Measurements from ENCODE around the gene PRAMEF4. TPM values are rescaled to one million over a fixed set of nuclear protein-coding genes. Genes with fewer than 3 reads are reported as not detected.
"Not testable (repeated sequence)": the region's sequence is repeated elsewhere in the genome, so short reads cannot be mapped to it uniquely, and the experiment has no call there.

Gene PRAMEF4
- not detected for polyA plus RNA-seq (2012; ENCODE audit: insufficient read depth, insufficient read length, low read depth)

DNA sequence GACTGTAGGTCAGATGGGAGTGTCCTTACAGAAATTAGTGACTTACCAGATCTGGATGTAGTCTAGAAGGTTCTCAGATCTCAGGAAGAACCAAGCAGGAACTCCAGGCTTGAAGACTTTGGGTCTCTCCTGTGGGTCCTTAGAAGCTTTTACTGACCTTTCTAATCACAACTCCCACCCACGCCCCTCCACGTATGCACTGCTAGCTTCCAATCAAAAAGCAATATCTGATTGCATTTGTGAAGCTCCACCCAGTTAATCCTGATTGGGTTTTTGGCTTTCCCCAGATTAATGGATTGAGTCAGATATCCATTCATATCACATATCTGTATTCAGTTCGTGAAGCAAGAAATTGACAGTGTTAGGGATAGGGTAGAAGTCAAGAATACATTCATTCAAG, at the start of gene PRAMEF4:
Gene PRAMEF4 (minus strand): TSS at position 101 of the 400 bp plus-strand sequence. CDS start 2,807 bp downstream, outside the sequence.
- H3K4me1 ChIP-seq; H3K36me3 ChIP-seq; H3K9me3 ChIP-seq; H3K27me3 ChIP-seq; H3K4me3 ChIP-seq (ENCODE audit: low read depth, low read length); DNase-seq: not testable (repeated sequence)

DNA sequence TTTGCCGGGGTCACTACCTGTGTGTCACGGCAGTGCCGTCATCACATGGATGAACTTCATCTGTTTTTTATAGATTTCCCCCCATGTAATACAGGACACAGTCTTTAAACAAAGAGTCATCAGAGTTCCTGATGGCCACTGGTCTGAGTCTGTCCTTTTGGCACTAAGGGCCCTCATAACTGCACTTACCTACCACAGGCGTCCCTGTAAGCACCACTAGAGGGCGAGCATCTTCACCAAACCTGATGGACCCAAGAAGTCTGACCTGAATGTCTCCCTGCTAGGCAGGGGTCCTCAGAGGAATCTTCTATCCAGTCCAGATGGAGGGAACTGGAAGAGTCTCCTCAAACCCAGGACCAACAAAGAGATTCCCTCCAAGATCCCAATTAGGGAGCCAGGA, 38.4 kb upstream of the PRAMEF4 start:
- not testable (repeated sequence) for H3K4me1 ChIP-seq; H3K9me3 ChIP-seq; H3K4me3 ChIP-seq (ENCODE audit: low read depth, low read length); H3K27me3 ChIP-seq; H3K36me3 ChIP-seq; DNase-seq

DNA sequence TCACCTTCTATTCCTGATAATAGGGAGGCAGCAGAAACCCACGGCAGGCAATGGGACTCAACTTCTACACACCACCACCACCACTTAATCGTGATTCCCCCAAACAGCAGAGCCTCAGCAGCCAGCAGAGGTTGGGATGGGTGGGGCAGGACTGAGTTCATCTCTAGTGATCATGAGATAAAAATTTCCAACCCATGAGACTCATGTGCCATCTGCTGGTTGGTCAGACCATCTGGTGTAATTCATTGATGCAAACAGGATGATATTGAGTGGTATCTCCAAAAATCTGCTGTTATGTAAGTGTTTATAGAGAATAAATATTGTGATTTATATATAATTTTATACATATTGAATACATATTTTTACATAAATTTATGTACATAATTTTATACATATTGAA, 35.7 kb upstream of the PRAMEF4 start:
- H3K9me3 ChIP-seq; DNase-seq; H3K4me3 ChIP-seq (ENCODE audit: low read depth, low read length); H3K4me1 ChIP-seq; H3K27me3 ChIP-seq; H3K36me3 ChIP-seq: not testable (repeated sequence)

DNA sequence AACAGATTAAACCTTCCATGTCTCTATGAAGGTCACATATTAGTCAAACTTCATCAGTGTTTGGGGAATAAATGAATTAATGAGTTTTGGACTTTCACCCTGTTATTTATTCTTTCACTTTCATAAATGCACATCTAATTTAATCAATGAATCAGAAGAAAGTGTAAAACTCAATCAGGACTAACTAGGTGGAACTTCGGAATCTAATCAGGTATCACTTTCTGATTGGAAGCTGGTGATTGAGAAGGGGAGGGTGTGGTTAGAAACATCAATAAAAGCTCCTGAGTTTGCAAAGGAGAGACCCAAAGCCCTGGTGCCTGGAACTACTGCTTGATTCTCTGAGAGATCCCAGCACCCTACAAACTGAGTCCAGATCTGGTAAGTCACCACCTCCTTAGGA, 30.3 kb upstream of the PRAMEF4 start, which contains the start of gene PRAMEF7:
Gene PRAMEF7 (plus strand): TSS at position 301 of the 400 bp plus-strand sequence. CDS start 1,083 bp downstream, outside the sequence.
- not testable (repeated sequence) for H3K4me3 ChIP-seq (ENCODE audit: low read depth, low read length); H3K36me3 ChIP-seq; H3K9me3 ChIP-seq; H3K27me3 ChIP-seq; H3K4me1 ChIP-seq; DNase-seq

DNA sequence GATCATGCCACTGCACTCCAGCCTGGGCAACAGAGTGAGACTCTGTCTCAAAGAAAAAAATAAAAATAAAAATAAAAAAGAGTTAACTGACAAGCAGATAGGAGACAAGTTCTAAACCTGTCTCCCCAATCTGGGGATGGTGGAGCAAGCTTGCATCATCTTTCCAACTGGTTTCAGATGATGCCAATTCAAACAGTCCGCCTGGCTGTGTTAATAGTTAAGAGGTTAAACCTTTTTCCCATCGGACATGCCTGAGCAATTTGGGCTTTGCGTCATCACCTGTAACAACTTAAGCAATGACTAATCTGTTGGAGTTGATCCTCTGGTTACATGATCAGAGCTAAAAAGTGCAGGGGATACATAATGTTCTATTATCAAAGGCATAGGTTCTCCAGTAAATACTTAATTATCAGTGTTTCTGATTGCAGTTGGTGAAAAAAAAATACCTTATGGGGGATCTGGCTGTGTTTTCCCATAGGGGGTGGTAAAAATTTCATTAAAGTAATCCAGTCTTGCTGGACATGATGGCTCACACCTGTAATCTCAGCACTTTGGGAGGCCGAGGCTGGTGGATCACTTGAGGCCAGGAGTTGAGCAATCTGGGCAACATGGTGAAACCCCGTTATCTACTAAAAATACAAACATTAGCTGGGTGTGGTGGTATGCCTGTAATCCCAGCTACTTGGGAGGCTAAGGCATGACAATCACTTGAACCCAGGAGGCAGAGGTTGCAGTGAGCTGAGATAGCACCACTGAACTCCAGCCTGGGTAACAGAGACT, 18.0 kb upstream of the PRAMEF4 start:
- H3K27me3 ChIP-seq; H3K9me3 ChIP-seq; H3K4me1 ChIP-seq; DNase-seq; H3K36me3 ChIP-seq; H3K4me3 ChIP-seq (ENCODE audit: low read depth, low read length): not testable (repeated sequence)

DNA sequence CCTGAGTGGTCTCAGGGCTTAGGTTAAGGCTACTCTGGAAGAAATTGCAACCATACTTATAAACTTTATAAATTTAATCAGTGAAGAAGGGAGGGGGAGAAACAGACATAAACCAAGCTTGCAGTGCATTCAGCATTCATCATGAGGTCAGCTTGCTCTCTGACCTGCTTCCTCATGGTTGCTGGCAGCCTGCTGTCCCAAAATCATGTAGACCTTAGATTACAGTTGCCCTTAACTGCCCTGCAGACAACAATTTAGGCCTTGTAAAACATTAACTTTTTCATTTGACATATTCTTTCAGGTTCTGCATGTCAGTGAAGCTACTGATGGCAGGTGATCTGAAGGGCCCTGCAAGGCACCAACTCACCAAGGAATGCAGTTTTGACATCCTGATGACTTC, 13.2 kb upstream of the PRAMEF4 start:
- H3K9me3 ChIP-seq; H3K4me3 ChIP-seq (ENCODE audit: low read depth, low read length); H3K27me3 ChIP-seq; H3K4me1 ChIP-seq; DNase-seq; H3K36me3 ChIP-seq: not testable (repeated sequence)

DNA sequence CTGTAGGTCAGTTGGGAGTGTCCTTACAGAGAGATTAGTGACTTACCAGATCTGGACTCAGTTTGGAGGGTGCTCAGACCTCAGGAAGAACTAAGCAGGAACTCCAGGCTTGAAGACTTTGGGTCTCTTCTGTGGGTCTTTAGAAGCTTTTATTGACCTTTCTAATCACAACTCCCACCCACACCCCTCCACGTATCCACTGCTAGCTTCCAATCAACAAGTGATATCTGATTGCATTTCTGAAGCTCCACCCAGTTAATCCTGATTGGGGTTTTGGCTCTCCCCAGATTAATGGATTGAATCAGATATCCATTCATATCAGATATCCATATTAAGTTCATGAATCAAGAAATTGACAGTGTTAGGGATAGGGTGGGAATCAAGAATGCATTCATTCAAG, 12.2 kb upstream of the PRAMEF4 start, which contains the start of gene PRAMEF10:
Gene PRAMEF10 (minus strand): TSS at position 101 of the 400 bp plus-strand sequence. CDS start 2,423 bp downstream, outside the sequence.
- H3K9me3 ChIP-seq; H3K4me1 ChIP-seq; H3K27me3 ChIP-seq; DNase-seq; H3K4me3 ChIP-seq (ENCODE audit: low read depth, low read length); H3K36me3 ChIP-seq: not testable (repeated sequence)

DNA sequence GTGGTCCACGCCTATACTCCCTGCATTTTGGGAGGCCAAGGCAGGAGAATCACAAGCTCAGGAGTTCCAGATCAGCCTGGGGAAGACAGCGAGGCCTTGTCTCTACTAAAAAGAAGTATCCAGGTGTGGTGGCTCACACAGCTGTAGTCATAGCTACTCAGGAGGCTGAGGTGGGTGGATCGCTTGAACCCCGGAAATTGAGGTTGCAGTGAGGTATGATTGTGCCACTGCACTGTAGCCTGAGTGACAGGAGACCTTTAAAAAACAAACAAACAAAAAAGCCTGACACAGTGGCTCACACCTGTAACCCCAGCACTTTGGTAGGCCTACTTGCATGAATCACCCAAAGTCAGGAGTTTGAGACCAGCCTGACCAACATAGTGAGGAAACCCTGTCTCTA, 7.5 kb downstream of the PRAMEF4 start:
- H3K9me3 ChIP-seq; H3K27me3 ChIP-seq; DNase-seq; H3K4me1 ChIP-seq; H3K36me3 ChIP-seq; H3K4me3 ChIP-seq (ENCODE audit: low read depth, low read length): not testable (repeated sequence)

DNA sequence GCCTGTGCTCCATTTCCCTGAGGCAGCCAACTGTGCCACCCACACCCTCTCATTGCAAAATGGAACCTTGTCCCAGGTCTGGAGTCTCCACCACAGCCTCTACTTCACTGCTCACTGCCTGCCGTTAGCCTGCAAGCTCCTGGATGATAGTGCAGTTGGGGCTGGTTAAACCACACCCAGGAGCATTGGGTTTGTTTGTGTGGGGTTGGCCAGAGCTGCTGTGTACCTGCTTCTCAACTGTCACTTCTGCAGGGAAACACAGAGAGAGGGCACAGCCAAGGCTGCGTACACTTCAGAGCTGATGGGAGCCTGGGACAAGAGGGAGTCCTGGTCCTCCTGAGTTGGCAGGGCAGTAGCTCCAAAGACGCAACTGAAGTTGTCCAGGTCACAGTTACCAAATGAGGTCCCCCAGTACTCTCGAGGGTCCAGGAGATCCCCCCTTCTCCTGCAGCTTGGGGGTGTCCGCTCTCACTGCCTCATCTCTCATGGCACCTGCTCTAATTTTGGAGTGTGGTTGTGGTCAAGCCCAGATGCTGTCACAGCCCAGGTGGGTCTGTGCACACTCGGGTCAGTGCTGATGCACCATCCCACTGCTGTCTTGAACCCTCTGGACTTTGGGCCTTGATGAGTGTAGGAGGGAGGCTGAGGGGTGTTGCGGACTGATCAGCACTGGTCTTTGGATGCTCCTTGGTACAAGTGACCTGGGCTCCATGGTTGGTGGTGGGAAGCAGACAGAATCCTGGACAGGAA, 22.7 kb downstream of the PRAMEF4 start:
- H3K9me3 ChIP-seq; H3K27me3 ChIP-seq; H3K4me1 ChIP-seq; H3K36me3 ChIP-seq; H3K4me3 ChIP-seq (ENCODE audit: low read depth, low read length); DNase-seq: not testable (repeated sequence)

DNA sequence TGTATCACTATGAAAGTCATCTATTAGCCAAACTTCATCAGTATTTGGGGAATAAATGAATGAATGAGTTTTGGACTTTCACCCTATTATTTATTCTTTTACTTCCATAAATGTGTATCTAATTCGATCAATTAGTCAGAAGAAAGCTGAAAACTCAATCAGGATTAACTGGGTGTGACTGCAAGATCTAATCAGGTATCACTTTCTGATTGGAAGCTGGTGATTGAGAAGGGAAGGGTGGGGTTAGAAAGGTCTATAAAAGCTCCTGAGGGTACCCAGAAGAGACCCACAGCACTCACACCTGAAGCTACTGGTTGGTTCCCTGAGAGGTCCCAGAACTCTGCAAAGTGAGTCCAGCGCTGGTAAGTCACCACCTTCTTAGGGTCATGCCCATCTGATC, 29.2 kb downstream of the PRAMEF4 start, which contains the start of gene PRAMEF2:
Gene PRAMEF2 (plus strand): TSS at position 301 of the 400 bp plus-strand sequence. CDS start 1,924 bp downstream, outside the sequence.
- not testable (repeated sequence) for DNase-seq; H3K9me3 ChIP-seq; H3K27me3 ChIP-seq; H3K4me1 ChIP-seq; H3K4me3 ChIP-seq (ENCODE audit: low read depth, low read length); H3K36me3 ChIP-seq

DNA sequence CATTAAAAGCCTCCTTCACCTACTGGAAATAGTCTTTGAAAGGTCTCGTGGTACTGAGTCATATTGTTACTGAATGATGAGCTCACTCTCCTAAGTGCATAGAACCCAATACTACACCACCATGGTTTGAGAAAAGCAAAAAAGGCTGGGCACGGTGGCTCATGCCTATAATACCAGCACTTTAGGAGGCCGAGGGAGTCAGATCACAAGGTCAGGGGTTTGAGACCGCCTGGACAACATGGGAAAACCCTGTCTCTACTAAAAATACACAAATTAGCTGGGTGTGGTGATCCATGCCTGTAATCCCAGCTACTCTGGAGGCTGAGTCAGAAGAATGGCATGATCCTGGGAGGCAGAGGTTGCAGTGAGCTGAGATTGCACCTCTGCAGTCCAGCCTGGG, 34.2 kb downstream of the PRAMEF4 start:
- TF ChIP-seq, protein P1, sequence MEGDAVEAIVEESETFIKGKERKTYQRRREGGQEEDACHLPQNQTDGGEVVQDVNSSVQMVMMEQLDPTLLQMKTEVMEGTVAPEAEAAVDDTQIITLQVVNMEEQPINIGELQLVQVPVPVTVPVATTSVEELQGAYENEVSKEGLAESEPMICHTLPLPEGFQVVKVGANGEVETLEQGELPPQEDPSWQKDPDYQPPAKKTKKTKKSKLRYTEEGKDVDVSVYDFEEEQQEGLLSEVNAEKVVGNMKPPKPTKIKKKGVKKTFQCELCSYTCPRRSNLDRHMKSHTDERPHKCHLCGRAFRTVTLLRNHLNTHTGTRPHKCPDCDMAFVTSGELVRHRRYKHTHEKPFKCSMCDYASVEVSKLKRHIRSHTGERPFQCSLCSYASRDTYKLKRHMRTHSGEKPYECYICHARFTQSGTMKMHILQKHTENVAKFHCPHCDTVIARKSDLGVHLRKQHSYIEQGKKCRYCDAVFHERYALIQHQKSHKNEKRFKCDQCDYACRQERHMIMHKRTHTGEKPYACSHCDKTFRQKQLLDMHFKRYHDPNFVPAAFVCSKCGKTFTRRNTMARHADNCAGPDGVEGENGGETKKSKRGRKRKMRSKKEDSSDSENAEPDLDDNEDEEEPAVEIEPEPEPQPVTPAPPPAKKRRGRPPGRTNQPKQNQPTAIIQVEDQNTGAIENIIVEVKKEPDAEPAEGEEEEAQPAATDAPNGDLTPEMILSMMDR (IDR thresholded peaks at IDR 0.05; ENCODE audit: low read depth, low read length): no peak
- H3K36me3 ChIP-seq: no peaks in the 10 kb centered on the region
- H3K4me3 ChIP-seq (ENCODE audit: low read depth, low read length): no peak overlapping the region
- no peak for DNase-seq
- H3K27me3 ChIP-seq: no peaks in the 10 kb centered on the region
- no peaks in the 10 kb centered on the region for H3K9me3 ChIP-seq
- H3K4me1 ChIP-seq: no peaks in the 10 kb centered on the region

DNA sequence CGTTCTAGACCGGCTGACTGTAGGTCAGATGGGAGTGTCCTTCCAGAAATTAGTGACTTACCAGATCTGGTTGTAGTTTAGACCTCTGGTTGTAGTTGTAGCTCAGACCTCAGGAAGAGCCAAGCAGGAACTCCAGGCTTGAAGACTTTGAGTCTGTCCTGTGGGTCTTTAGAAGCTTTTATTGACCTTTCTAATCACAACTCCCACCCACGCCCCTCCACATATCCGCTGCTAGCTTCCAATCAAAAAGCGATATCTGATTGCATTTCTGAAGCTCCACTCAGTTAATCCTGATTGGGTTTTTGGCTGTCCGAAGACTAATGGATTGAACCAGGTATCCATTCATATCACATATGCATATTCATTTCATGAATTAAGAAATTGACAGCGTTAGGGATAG, 37.4 kb downstream of the PRAMEF4 start, which contains the start of gene HNRNPCL1:
Gene HNRNPCL1 (minus strand): TSS at position 101 of the 400 bp plus-strand sequence. CDS start 431 bp downstream, outside the sequence.
- H3K9me3 ChIP-seq; H3K36me3 ChIP-seq; H3K4me1 ChIP-seq; H3K4me3 ChIP-seq (ENCODE audit: low read depth, low read length); DNase-seq; H3K27me3 ChIP-seq: not testable (repeated sequence)

DNA sequence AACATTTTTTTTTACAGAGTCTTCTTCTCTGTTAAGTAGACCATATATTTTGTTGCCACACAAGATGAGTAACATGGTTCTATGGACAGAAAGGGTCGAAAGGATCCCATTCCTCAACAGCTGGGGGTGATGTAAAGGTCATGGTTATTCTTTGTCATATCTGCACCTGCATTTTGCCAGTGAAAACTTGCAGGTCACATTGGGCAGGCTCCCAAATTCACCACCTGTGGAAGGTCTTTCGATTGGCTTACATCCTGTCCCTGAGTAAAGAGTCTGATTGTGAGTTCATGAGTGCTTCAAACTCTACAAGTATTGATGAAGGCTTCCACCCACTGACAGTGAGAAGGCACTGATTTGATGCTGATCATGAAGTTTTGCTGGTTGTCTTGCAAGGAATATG, 52.8 kb downstream of the PRAMEF4 start:
- H3K27me3 ChIP-seq; H3K4me1 ChIP-seq; H3K9me3 ChIP-seq; H3K36me3 ChIP-seq; DNase-seq; H3K4me3 ChIP-seq (ENCODE audit: low read depth, low read length): not testable (repeated sequence)

DNA sequence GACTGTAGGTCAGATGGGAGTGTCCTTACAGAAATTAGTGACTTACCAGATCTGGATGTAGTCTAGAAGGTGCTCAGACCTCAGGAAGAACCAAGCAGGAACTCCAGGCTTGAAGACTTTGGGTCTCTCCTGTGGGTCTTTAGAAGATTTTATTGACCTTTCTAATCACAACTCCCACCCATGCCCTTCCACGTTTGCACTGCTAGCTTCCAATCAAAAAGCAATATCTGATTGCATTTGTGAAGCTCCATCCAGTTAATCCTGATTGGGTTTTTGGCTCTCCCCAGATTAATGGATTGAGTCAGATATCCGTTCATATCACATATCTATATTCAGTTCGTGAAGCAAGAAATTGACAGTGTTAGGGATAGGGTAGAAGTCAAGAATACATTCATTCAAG, 54.7 kb downstream of the PRAMEF4 start, which contains the start of gene PRAMEF11:
Gene PRAMEF11 (minus strand): TSS at position 101 of the 400 bp plus-strand sequence. CDS start 2,621 bp downstream, outside the sequence.
- DNase-seq; H3K27me3 ChIP-seq; H3K36me3 ChIP-seq; H3K4me3 ChIP-seq (ENCODE audit: low read depth, low read length); H3K9me3 ChIP-seq; H3K4me1 ChIP-seq: not testable (repeated sequence)

All from BE2C (cell line).